OCI-LY7 (cell line): Measurements from ENCODE around the gene MYL5. TPM values are rescaled to one million over a fixed set of nuclear protein-coding genes. Genes with fewer than 3 reads are reported as not detected.

Experiments used
- BruUV-seq: library from RNA; stranded (reverse); fragments of 400-500 nt; replicated peaks from 2 replicates; lab custom pipeline; 2021; lab: Mats Ljungman, UMichigan
- CTCF ChIA-PET: fragments of 300-600 bp; sonication (Branson Sonifier 250); formaldehyde crosslinking; loops from one replicate; lab custom pipeline; 2022; ENCODE audit warnings: antibody characterized with exemption; ENCODE audit not compliant: unreplicated experiment; lab: Charles Lee
- POLR2A ChIA-PET: fragments of 300-600 bp; sonication (Branson Sonifier 250); formaldehyde crosslinking; loops from one replicate; lab custom pipeline; 2022; ENCODE audit warnings: antibody characterized with exemption; lab: Charles Lee
- DNase-seq: peaks from one replicate; pipeline ENCODE4 v3.0.0-alpha.2; 2015; ENCODE audit warnings: low spot score
- H2AFZ ChIP-seq: fragments of 200-600 bp; sonication (generic), shearing (Covaris generic); 2 replicates; pipeline ENCODE4 v1.6.1; 2014; ENCODE audit warnings: mild to moderate bottlenecking, antibody characterized with exemption, low read length, moderate library complexity
- H3K27ac ChIP-seq: fragments of 200-600 bp; sonication (generic); 2 replicates; pipeline ENCODE4 v1.5.1; 2014; ENCODE audit warnings: mixed run types, low read depth, mild to moderate bottlenecking, moderate library complexity, low read length, inconsistent platforms; ENCODE audit not compliant: poor library complexity, severe bottlenecking
- H3K36me3 ChIP-seq: fragments of 200-600 bp; sonication (generic); 2 replicates; pipeline ENCODE4 v1.6.1; 2014; ENCODE audit warnings: mild to moderate bottlenecking, antibody characterized with exemption, low read length, moderate library complexity, mixed read lengths; ENCODE audit not compliant: insufficient read depth
- H3K4me1 ChIP-seq: fragments of 200-600 bp; sonication (generic); 2 replicates; pipeline ENCODE4 v1.5.1; 2014; ENCODE audit warnings: mild to moderate bottlenecking, low read length; ENCODE audit not compliant: insufficient read depth, poor library complexity, severe bottlenecking
- H3K4me2 ChIP-seq: fragments of 200-600 bp; sonication (generic); 2 replicates; pipeline ENCODE4 v1.6.1; 2014; ENCODE audit warnings: mild to moderate bottlenecking, low read length
- H3K4me3 ChIP-seq: fragments of 200-600 bp; sonication (generic); 2 replicates; pipeline ENCODE4 v1.5.1; 2014; ENCODE audit warnings: mild to moderate bottlenecking, low read depth, low read length; ENCODE audit not compliant: poor library complexity, severe bottlenecking
- H3K79me2 ChIP-seq: fragments of 200-600 bp; sonication (generic); 2 replicates; pipeline ENCODE4 v1.6.1; 2016; ENCODE audit warnings: low read depth, mild to moderate bottlenecking, low read length, moderate library complexity, mixed read lengths; ENCODE audit not compliant: insufficient read depth
- H3K9me2 ChIP-seq: fragments of 200-600 bp; sonication (generic); 2 replicates; pipeline ENCODE4 v1.6.1; 2016; ENCODE audit warnings: mild to moderate bottlenecking, low read length, mixed read lengths; ENCODE audit not compliant: insufficient read depth
- H3K9me3 ChIP-seq: fragments of 200-600 bp; sonication (generic); 2 replicates; pipeline ENCODE4 v1.6.1; 2014; ENCODE audit warnings: mild to moderate bottlenecking, mixed run types, low read length, mixed read lengths
- H4K20me1 ChIP-seq: fragments of 200-600 bp; sonication (generic); 2 replicates; pipeline ENCODE4 v1.6.1; 2014; ENCODE audit warnings: mild to moderate bottlenecking, antibody characterized with exemption, low read length, moderate library complexity, mixed read lengths; ENCODE audit not compliant: insufficient read depth
- EZH2phosphoT487 ChIP-seq: fragments of 200-600 bp; sonication (generic); IDR thresholded peaks from 2 replicates; pipeline ENCODE4 v1.6.1; 2018; ENCODE audit warnings: low read depth, borderline replicate concordance, mild to moderate bottlenecking, mixed run types, antibody characterized with exemption, low read length, moderate library complexity, mixed read lengths
- intact Hi-C: fragments of 100-400 bp; cut with micrococcal nuclease; formaldehyde crosslinking; loops from one replicate; pipeline ENCODE4 v1.10.0; 2022; ENCODE audit not compliant: unreplicated experiment
- total RNA-seq, 2 experiments: library from RNA; depleted of rRNA in 1 of 2; stranded (reverse); fragments of >200 nt in 1 of 2; shearing (Covaris generic) in 1 of 2; gene quantifications; 2 replicates each; pipeline ENCODE4 v1.2.3, GENCODE V29; 2014 to 2022
- TF ChIP-seq, protein P1 (sequence below): fragments of 200-600 bp; sonication (generic); conservative IDR thresholded peaks from 2 replicates; pipeline ENCODE4 v1.5.1; 2014; ENCODE audit warnings: mild to moderate bottlenecking, antibody characterized with exemption, low read length, moderate library complexity, mixed read lengths

The MYL5 gene
- total RNA-seq, 2 experiments from 2014 or later = 24.4 to 62.2 TPM

DNA sequence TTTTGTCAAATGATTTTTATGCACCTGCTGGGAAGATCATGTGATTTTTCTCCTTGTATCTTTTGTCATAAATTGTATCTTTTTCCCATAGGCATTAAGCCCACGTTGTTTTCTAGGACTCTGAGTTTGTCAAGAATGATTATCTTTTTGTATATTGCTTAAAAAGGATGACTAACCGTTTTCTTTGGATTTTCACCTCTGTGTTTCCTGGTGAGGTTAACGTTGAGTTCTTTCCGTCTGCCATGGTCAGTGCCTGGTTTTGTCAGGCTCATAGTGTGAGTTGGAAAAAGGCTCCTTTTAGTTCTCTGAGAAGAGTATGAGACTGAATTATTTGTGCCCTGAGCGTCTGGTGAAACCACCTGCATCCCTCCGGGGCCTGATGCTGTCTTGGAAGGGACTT, 53.2 kb downstream of the MYL5 start:
- Histone ChIP-seq H3K27ac (no peak overlapping the region), H3K9me2 (no peaks in the 10 kb centered on the region), H3K4me2 (no peak overlapping the region), H3K4me3 (no peak overlapping the region), H3K79me2 (no peaks in the 10 kb centered on the region), H4K20me1 (0 out of 2 replicates have a peak, but pooled peaks cover 4% of the 10 kb centered on the region), H2AFZ (no peak overlapping the region), H3K36me3 (peaks cover 31% of the 10 kb centered on the region), H3K9me3 (no peaks in the 10 kb centered on the region), H3K4me1 (no peaks in the 10 kb centered on the region)
- no TSS peak for BruUV-seq
- CTCF ChIA-PET = no interaction called here
- intact Hi-C loops = no loop called here
- POLR2A ChIA-PET = no interaction called here
- TF ChIP-seq, protein P1, sequence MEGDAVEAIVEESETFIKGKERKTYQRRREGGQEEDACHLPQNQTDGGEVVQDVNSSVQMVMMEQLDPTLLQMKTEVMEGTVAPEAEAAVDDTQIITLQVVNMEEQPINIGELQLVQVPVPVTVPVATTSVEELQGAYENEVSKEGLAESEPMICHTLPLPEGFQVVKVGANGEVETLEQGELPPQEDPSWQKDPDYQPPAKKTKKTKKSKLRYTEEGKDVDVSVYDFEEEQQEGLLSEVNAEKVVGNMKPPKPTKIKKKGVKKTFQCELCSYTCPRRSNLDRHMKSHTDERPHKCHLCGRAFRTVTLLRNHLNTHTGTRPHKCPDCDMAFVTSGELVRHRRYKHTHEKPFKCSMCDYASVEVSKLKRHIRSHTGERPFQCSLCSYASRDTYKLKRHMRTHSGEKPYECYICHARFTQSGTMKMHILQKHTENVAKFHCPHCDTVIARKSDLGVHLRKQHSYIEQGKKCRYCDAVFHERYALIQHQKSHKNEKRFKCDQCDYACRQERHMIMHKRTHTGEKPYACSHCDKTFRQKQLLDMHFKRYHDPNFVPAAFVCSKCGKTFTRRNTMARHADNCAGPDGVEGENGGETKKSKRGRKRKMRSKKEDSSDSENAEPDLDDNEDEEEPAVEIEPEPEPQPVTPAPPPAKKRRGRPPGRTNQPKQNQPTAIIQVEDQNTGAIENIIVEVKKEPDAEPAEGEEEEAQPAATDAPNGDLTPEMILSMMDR = no peak
- no peak for TF ChIP-seq EZH2phosphoT487
- no peak for DNase-seq

DNA sequence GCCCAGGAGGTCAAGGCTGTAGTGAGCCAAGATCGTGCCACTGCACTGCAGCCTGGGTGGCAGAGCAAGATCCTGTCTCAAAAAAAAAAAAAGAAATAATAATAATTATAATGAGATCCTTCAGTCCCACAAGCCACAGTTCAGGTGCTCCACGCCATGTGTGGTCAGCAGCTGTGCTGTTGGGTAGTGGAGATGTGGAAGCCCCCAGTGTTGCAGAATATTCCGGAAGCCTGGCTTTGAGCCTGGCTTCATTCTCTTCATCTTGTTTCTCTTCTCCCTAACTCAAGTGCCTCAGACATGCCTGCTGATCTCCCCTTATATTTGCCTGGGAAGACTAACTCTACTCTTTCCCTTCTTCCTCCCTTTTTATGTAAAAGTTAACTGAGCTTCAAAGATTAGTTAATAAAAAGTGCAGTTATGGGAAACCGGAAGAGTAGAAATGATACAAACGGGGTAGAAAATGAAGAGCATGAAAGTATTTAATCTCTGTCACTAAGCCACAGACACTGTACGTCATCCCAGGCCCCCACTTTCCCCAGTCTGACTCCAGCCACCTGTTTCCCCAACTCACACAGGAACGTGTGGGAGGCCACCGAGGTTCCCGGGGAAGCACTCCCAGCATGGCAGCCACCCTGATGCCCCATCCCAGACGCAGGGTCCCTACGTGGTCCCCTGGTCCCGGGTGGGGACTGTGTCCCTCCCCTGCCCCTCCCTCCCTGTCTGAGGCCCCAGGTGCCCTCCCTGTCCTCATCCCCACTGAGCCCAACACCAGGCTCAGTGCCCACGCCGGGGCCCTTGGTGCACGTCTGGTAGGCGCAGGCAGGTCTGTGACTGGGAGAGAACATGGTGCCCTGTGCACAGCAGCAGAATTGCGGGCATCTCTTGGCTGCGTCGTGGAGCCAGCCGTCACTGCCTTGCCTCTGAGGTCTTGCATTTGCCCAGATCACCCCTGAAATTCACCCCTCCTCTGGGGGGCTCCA, 55.3 kb downstream of the MYL5 start:
- Histone ChIP-seq H4K20me1 (0 out of 2 replicates have a peak, but pooled peaks cover 4% of the 10 kb centered on the region), H3K79me2 (no peaks in the 10 kb centered on the region), H3K36me3 (peaks cover 38% of the 10 kb centered on the region), H3K9me2 (no peaks in the 10 kb centered on the region), H3K4me1 (no peaks in the 10 kb centered on the region), H3K27ac (no peak overlapping the region), H3K9me3 (no peaks in the 10 kb centered on the region), H2AFZ (no peak overlapping the region), H3K4me2 (no peak overlapping the region), H3K4me3 (no peak overlapping the region)
- DNase-seq = no peak
- ChIA-PET POLR2A (interaction anchor here (0.8 kb wide), 1 partner anchor 660 kb away, joined by 3 read pairs; no protein-coding TSS in a partner anchor), CTCF (no interaction called here)
- intact Hi-C loops = no loop called here
- no TSS peak for BruUV-seq
- TF ChIP-seq EZH2phosphoT487 = no peak
- TF ChIP-seq, protein P1 = no peak

DNA sequence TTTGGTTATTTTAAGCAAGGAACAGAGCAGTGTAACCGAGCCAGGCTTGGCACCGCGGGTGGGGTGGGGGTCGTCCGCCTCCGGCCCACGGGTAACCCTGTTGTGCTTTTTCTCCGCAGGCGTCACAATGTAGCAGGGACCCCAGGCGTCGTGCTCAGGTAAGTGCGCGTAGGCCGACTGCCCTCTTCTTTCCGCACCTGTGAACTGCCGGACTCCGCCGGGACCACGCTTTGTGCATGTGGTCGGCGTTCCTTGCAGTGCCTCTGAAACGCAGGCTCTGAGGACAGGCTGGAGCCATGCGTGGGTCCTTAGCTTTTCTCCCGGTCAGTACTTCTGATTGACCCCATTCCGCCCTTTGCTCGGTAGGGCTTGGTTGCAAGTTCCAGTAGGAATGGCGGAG, 56.2 kb downstream of the MYL5 start:
- TF ChIP-seq EZH2phosphoT487 = no peak
- TF ChIP-seq, protein P1 = no peak
- no peak overlapping the region for H3K4me2 ChIP-seq
- peaks cover 44% of the 10 kb centered on the region for H3K36me3 ChIP-seq
- no TSS peak for BruUV-seq
- DNase-seq = no peak
- intact Hi-C loops = no loop called here
- 0 out of 2 replicates have a peak, but pooled peaks cover 4% of the 10 kb centered on the region for H4K20me1 ChIP-seq
- H3K9me3 ChIP-seq = no peaks in the 10 kb centered on the region
- CTCF ChIA-PET = no interaction called here
- no peaks in the 10 kb centered on the region for H3K79me2 ChIP-seq
- H2AFZ ChIP-seq = no peak overlapping the region
- H3K27ac ChIP-seq = no peak overlapping the region
- no peak overlapping the region for H3K4me3 ChIP-seq
- H3K9me2 ChIP-seq = no peaks in the 10 kb centered on the region
- POLR2A ChIA-PET = no interaction called here
- H3K4me1 ChIP-seq = no peaks in the 10 kb centered on the region
